T-helper 22 cell (primary cell): Measurements from ENCODE around the gene FNDC3B.
"Not testable (repeated sequence)": the region's sequence is repeated elsewhere in the genome, so short reads cannot be mapped to it uniquely, and the experiment has no call there.

Experiments used
- DNase-seq: peaks from one replicate; pipeline ENCODE4 v3.0.0-alpha.2; 2020; ENCODE audit warnings: low read depth

Gene FNDC3B

DNA sequence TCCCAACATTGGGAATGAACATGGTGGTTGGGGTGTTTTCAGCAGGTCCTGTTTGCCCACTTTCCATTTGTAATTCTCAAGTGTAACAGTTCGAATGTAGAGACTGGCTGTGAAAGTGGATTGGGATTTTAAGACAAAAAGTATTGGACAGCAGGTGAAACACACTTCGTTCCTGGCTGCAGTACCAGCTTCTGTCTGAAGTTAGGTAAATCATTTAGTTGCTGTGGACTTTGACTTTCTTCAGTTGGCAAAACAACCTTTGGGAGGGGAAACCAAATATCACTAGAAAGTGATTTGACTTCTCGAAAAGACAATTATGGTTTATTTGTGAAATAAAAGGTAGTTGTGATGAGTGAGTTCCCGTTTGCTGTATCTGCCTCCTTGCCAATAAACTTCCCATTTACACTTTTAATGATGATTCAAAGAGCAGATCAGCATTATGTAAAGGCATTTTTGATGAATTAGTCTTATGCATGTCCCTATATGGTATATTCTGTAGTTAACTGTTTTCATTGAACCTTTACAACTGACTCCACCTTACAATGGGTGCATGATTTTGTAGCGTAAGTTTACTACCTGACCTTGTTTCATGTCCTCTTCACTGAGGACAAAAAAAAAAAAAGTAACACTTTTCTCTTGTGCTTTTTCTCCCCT lies 34.0 kb downstream of the FNDC3B start:
- no peak for DNase-seq

DNA sequence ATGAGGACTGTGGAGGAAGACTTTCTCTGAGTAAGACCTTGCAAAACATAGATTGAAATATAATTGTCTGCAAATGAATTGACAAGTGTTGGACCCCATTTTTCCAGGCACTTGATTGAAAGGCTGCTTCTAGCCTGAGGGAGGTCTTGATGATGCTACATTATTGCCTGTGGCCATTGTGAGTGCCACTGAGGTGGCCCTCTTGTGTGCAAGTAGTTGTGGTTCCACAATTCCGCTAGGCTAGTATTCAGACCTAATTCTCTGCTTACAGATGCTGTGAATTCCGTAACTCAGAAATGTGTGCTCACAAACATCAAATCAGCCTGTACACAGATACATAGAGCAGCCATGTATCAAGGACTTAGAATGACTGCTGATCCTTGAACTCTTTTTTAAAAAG lies 34.7 kb downstream of the FNDC3B start:
- no peak for DNase-seq

DNA sequence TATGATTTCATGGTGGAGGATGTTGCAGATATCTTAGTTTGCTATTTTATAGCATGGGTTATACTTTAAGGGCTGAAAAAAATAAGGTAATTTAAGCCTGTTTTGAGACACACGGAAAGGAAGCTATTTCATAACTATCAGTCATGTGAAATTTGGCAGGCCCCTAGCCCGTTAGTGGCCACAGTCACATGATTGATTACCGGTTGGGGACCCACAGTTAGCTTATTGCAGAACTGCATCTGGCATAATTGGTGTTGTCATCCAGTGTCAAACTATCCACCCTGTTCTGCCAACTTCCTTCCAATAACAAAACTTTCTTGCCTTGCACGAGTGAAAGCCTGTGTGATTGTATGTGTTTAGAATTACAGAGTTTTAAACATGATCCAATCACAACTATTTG lies 35.2 kb downstream of the FNDC3B start:
- DNase-seq: no peak

DNA sequence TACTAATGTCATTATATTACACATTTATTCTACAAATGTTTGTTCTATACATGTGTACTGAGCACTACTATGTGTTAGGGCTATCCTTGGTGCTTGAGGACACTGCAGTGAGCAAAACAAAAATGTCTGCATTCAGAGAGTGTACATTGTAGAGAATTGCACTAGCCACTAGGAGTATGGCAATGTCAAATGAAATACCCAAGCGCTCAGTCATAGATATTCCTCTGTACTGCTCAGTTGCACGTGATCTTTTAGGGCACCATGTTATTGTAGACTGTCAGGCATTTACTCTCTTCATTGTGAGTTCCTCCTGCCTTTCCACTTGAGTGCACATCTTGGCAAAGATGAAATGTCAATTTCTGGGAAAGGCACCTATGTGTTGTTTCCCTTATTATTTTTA lies 36.8 kb downstream of the FNDC3B start:
- DNase-seq: no peak

- no peak for DNase-seq
Measured at GRCh38 chr3:172077197-172077757, 37.9 kb downstream of the FNDC3B start.

DNA sequence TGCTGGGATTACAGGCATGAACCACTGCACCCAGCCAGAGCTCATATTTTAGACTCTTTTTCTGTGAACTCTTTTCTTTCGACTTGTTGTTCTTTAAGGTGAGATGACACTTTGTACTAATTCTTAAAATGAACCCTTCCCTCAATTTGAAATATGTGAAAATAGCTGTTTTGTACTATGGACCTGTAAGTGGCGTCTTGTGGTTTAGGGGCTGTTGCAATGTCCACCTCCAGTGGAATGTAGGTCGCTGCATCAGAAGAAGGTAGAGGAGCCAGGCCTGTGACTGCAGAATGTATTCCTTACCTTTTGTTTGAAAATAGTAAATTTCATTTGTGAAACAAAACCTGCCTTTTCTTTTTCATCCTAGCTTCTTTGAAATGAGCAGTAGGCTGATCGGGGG lies 38.9 kb downstream of the FNDC3B start:
- DNase-seq: no peak

DNA sequence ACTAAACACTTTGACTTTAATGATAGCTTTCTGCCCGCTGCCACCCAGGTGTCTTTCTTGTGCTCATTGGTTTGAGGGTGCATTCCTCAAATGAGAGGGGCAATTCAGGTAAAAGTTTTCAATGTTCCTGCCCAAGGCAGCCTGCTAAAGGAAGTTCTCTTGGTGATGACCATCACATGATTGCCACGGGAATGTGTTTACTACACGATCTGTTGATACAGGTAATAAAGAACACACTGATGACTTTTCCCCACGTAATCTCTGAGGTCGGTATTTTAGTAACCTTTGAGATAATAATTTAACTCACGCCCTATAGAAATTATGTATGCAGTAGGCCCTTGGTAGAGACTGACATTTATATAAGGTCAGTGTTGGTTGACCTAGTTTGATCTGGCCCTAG lies 39.3 kb downstream of the FNDC3B start:
- no peak for DNase-seq

DNA sequence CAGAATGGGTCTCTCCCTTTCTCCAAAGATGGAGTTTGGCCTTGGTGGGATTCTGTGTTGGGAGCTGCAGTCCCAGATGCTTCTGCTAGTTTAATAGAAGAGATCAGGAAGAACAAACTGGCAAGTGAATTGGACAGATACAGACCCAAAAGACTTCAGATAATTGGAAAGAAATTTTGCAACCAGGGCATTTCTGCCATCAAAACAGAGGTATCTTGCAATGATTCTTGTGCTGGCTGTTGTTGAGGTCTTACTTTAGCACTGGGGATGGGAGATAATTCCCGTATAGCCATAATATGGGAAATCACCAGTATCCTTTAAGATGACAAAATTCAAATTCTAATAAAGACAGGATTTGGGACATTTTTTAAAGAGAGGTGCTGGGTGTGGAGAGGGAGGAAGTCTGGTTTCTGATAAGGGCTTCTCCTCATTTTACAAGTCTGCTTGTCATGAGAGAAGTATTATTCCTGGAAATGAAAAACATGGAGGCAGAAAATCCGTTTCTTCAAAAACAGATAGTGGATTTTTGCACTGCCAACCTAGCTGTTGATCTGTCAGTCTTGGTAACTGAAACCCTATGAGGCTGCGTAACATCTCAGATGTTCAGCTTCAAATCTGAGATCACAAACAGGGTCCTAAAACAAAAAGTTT lies 40.1 kb downstream of the FNDC3B start:
- DNase-seq: no peak

DNA sequence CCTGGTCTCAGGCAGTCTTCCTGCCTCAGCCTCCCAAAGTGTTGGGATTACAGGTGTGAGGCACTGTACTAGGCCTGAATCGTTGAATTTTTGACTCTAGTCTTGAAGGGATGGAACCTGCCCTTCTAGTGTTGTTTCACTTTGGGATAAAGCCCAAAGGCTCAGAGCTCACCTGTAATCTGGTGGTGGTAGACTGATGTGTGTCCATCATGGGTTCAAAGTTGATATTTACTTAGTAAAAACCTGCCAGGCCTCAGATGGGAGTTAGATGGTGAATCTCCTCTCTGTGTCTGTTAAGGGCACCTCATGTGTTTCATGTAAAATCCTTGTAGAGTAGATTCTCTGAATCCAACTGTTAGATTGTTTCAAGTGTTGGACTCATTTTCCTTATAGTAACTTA lies 41.1 kb downstream of the FNDC3B start:
- no peak for DNase-seq

- no peak for DNase-seq
Measured at GRCh38 chr3:172082269-172082668, 42.9 kb downstream of the FNDC3B start.

DNA sequence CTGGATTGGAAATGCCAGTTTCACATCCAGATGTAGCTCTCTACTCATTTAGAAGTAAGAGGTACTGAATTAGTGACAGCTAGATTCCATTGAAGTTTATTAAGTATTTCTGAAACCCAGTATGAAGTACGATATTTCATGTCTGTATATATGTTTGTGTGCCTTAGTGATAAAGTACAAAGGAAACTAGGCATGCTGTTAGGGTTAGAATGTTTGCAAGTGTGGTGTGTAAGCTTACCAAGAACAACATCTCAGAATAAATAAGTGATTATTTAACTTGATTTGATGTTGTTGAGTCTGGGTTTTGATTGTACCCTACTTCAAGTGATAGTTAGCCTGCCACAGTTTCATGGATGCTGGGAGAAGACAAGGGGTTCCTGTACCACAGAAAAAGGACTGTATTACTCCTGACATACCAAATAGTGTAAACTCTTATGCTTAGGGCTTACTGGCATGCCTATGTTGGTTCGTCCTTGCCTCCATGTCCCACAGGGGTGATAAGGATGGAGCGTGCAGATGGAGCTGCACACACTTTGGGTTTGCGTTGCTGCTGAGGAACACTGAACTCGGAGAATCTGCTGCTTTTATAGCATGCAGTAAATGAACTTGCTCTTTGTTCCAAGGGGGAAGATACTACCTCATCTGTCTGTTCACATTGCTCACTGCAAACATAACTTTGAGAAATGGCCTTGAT lies 43.6 kb downstream of the FNDC3B start:
- DNase-seq: no peak

DNA sequence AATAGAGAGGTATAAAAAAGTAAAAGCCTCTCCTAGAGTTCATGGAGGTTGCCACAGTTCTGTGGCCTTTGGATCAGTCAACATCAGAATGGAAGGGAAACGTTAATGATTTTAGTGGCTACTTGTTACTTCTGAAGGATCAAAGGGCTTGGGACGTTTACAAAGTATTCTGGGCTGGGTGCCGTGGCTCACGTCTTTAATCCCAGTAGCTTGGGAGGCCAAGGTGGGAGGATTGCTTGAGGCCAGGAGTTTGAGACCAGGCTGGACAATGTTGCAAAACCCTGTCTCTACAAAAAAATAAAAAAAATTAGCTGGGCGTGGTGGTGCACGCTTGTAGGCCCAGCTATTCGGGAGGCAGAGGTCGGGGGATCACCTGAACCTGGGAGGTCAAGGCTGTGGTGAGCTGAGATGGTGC lies 44.6 kb downstream of the FNDC3B start:
- no peak for DNase-seq

DNA sequence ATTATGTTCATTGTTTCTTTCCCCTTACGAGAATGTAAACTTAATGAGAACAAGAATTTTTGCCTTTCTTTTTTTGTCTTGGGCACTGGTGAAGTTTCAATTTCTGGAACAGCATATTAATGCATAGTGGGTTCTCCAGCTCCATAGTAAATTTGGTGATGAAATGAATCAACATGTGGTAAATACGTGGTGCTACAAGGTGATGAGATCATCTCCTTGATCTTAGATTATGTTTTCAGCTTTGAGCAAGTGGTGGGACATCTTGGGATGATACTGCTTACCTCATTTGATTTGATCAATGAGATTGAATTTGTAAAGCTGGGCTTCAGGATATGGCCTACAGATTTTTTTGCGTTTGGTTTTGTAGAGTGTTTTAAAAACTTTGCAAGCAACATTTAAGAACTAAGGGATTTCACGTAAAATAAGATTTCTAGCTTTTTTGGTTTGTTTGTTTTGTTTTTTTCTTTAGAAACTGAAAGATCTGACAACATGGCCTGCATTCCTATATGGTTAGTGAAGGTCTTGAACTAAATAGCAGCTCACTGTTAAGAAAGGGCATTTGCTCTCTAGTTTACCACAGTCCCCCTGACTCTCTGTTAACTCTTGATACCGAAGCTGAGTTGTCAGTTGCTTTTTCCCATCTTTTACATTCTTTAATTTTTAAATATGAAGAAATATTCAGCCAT lies 45.6 kb downstream of the FNDC3B start:
- DNase-seq: no peak

DNA sequence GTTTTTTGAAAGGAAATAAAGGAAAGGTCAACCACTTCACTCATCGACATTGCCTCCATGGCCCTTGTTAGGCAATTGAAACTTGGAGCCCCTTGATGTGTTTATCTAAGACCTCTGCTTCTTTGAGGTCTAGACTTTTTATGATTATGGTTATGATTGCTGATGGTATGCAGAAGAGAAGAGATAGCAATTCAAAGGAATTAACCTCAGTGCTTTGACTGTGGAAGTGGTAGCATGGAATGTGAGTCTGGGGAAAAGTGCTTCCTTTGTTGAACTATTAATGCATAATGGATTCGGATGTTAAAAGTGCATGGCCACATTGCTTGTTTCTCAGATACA lies 46.1 kb downstream of the FNDC3B start:
- DNase-seq: no peak

- DNase-seq: no peak
Measured at GRCh38 chr3:172086071-172086470, 46.7 kb downstream of the FNDC3B start.

DNA sequence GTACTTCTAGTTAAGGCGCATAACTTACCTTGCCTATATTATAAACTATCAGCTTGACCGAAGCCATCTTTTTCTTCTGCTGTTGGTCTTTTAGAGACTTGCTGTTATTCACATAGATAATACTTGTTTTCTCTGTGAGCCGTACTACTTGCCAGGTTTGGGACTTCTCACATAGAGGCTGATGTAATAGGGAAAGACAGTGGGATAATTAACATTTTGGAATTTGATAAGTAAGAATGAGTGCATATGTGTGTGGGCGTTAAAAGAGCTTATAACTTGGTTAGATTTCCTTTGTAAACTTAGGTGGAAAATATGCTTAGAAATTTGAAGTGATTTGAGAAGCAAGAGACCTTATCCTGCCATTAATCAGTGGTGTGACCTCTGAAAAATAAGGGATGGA lies 47.8 kb downstream of the FNDC3B start:
- no peak for DNase-seq

DNA sequence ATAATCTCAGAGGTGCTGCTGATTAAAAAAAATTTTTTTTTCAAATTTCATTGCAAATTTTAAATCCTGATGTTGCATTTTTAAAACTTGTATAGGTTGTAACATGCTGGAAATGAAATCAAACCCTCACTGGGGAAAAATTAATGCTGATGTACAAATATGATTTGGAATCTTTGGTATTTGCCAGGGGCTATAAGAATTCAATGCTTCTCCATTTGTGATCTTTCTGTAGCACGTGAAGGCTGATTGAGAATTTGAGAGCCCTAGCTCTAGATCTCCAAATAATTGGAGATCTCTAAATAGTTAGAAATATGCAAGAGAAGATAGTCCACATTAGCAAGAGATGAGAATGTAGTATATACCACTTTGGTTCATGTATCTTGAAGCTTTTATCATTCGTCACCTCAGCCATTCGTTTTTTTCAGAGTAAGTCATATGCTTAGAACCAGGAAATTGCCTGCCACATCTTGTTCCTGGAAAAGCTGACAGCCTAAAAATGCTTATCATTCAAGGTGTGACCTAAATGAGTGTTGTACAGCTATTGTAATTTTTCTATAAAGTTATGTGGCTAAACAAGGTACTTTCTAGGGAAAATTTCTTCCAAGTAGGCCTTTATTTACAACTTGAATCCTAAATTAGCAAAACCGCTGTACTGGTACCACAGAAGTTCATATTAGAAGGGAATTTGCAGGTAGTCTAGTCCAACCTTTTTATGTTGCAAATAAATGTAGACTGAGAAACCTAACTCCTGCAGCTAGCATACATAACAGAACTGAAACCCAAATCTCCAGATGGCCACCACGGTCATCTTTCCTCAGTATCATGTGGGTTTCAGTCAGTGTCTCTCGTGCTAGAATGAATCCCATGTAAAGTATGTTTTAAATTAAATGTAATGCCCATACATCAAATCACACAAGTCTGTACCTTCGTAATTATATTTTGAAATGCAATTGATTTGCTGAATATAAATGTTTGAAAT lies 48.5 kb downstream of the FNDC3B start:
- no peak for DNase-seq

DNA sequence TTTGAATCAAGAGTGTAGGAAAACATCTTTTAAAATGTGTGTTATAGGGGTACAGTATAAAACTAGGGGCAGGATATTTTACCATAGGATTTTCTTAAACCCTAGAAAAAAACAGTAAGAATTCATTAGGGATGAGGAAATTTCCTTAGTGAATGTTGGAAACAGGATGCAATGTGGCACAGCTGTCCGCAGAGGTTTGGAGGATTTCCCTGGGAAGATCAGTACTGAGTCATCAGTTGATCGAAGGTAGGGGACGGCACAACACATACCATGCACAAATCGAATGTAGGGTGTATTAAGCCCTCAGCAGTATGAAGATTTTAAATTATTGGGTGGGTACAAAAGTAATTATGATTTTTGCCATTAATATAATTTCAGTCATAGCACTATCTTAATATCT lies 49.9 kb downstream of the FNDC3B start:
- no peak for DNase-seq

DNA sequence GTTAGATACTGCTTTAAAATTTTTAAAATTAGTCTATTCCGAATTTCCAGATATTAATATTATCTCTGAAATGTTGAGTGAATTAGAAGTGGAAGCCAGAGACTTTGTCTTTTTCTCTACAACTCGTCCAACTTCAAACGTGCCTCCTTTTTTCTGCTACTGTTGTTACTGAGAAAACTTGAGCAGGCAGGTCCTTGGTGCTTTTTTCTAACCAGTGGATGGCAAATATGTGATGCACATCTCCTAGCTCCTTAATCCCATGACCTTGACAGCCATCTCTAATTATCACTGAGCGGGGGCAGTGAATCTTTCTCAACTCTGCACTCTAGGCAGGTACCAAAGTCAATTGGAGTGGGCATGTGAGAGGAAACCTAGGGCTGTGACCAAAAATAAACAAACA lies 50.7 kb downstream of the FNDC3B start:
- DNase-seq: no peak

DNA sequence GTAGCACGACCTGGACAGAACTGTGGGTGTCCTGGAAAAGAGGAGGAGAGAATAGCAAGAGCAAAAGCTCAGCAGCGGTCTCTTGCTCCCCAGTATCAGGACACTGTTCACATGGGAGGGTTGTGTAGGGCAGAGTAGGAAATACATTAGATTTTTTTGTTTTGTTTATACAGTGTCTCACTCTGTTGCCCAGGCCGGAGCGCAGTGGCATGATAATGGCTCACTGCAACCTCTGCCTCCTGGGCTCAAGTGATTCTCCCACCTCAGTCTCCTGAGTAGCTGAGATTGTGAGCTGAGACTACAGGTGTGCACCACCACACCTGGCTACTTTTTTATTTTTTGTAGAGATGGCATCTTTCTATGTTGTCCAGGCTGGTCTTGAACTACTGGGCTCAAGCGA lies 53.3 kb downstream of the FNDC3B start:
- no peak for DNase-seq

- not testable (repeated sequence) for DNase-seq
Measured at GRCh38 chr3:172093581-172094443, 54.4 kb downstream of the FNDC3B start.
